Gastrocnemius medialis (tissue), 4 donors: ENCODE measurements around the gene GRPEL1. TPM values are rescaled to one million over a fixed set of nuclear protein-coding genes. Genes with fewer than 3 reads are reported as not detected.

Experiments
- ATAC-seq, 2 donors: fragments of 150-250 bp; one replicate each; pipeline ENCODE4 v1.9.1; 2016
- DNase-seq, 2 donors: peaks; one replicate each; pipeline ENCODE4 v3.0.0-alpha.2; 2019
- H3K27ac ChIP-seq, 4 donors: fragments of 200-600 bp; sonication (generic); 1 replicate in 1 of 4; 2 replicates in 3 of 4; pipeline ENCODE4 v1.5.1; 2016 to 2018; ENCODE audit warnings: mild to moderate bottlenecking in 2 of 4, moderate library complexity in 1 of 4
- H3K27me3 ChIP-seq, 3 donors: fragments of 200-600 bp; sonication (generic) in 2 of 3; 1 replicate in 1 of 3; 2 replicates in 2 of 3; pipeline versions ENCODE4 v1.5.1 to v1.6.0; 2016 to 2019; ENCODE audit warnings: mild to moderate bottlenecking in 1 of 3, moderate library complexity in 1 of 3
- H3K36me3 ChIP-seq, 2 donors: fragments of 200-600 bp; sonication (generic) in 1 of 2; one replicate each; pipeline ENCODE4 v1.5.1; 2017 to 2018
- H3K4me1 ChIP-seq, 2 donors: fragments of 200-600 bp; sonication (generic) in 1 of 2; one replicate each; pipeline ENCODE4 v1.5.1; 2016 to 2017; ENCODE audit warnings: mild to moderate bottlenecking in 2 of 2
- H3K4me3 ChIP-seq, 4 donors: fragments of 200-600 bp; sonication (generic) in 3 of 4; 1 replicate in 1 of 4; 2 replicates in 3 of 4; pipeline ENCODE4 v1.5.1; 2016 to 2019; ENCODE audit warnings: mild to moderate bottlenecking in 2 of 4
- H3K9me3 ChIP-seq, 3 donors: fragments of 200-600 bp; sonication (generic) in 2 of 3; 1 replicate in 1 of 3; 2 replicates in 2 of 3; pipeline ENCODE4 v1.5.1; 2016 to 2019
- POLR2A ChIP-seq, 2 donors: fragments of 450-650 bp; IDR thresholded peaks; one replicate each; pipeline ENCODE4 v1.6.1; 2017; ENCODE audit warnings: antibody characterized with exemption in 2 of 2, mild to moderate bottlenecking in 2 of 2, moderate library complexity in 2 of 2
- in situ Hi-C, 4 donors: fragments of 200-750 bp; cut with MboI; loops; one replicate each; pipeline versions ENCODE4 v1.15.0 to v1.8.0; 2017; ENCODE audit warnings: low sequenced_read_pairs in 4 of 4
- intact Hi-C: fragments of 100-400 bp; cut with DNase I; formaldehyde crosslinking; loops from one replicate; pipeline ENCODE4 v1.15.1; 2023; ENCODE audit warnings: low total_unique reads
- total RNA-seq, 4 donors: library from RNA; depleted of rRNA; stranded (reverse); fragments of >200 nt; gene quantifications; one replicate each; pipeline versions ENCODE4 v1.1.0 to v1.2.3, GENCODE V29; 2016
- TF ChIP-seq, protein P1 (sequence below), 5 experiments: fragments of 450-650 bp in 3 of 5; fragments of 200-600 bp in 2 of 5; sonication (generic) in 2 of 5; IDR thresholded peaks in 4 of 5; conservative IDR thresholded peaks in 1 of 5; 1 replicate in 4 of 5; 2 replicates in 1 of 5; pipeline ENCODE4 v1.5.1; 2016 to 2019; ENCODE audit warnings: antibody characterized with exemption in 5 of 5, mild to moderate bottlenecking in 3 of 5, moderate library complexity in 3 of 5

Gene GRPEL1
- total RNA-seq, 4 donors from 2014 or later, result 28.8 to 58.0 (median 35.8) TPM

DNA sequence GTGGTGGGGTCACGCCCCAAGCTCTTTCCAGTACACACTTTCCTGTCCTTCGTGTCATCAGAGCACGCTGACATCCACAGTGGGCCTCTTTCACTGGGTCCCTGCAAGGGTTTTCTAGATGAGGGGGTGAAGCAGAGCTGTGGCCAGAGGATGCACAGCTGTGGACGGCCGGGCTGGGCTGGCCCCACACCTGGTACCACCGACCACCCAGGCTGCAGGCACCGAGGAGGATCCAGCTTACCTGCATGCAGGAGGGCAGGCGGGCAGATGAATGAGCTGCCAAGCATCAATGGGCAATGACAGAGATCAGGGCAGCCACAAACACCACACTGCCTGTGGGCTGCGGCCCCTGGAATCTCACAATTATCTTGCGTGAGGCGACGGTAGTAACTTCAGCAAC is 9.5 kb upstream of the GRPEL1 start:
- ATAC-seq (no peak), DNase-seq (no peak)
- H3K27me3 ChIP-seq, result no peaks in the 10 kb centered on the region
- no peak overlapping the region for H3K4me3 ChIP-seq
- H3K4me1 ChIP-seq, result peaks cover 13 to 15% of the 10 kb centered on the region in 2 donors
- intact Hi-C loops (no loop called here), in situ Hi-C loops (loop anchor here in 3 of 4 donors (10.0 kb wide), 3 partner anchors 93 to 363 kb away; partner anchors contain the start of genes BLOC1S4 (in 2 of the 3) and TBC1D14 (in 2 of the 3))
- H3K27ac ChIP-seq, result no peak overlapping the region
- TF ChIP-seq, protein P1, sequence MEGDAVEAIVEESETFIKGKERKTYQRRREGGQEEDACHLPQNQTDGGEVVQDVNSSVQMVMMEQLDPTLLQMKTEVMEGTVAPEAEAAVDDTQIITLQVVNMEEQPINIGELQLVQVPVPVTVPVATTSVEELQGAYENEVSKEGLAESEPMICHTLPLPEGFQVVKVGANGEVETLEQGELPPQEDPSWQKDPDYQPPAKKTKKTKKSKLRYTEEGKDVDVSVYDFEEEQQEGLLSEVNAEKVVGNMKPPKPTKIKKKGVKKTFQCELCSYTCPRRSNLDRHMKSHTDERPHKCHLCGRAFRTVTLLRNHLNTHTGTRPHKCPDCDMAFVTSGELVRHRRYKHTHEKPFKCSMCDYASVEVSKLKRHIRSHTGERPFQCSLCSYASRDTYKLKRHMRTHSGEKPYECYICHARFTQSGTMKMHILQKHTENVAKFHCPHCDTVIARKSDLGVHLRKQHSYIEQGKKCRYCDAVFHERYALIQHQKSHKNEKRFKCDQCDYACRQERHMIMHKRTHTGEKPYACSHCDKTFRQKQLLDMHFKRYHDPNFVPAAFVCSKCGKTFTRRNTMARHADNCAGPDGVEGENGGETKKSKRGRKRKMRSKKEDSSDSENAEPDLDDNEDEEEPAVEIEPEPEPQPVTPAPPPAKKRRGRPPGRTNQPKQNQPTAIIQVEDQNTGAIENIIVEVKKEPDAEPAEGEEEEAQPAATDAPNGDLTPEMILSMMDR (IDR thresholded peaks at IDR 0.05 in 4 of 5, conservative IDR thresholded peaks at IDR 0.05 in 1 of 5), result no peak
- TF ChIP-seq POLR2A (IDR thresholded peaks at IDR 0.05), result no peak
- H3K9me3 ChIP-seq, result no peaks in the 10 kb centered on the region
- no peaks in the 10 kb centered on the region for H3K36me3 ChIP-seq

- intact Hi-C loops (no loop called here), in situ Hi-C loops (loop anchor here in 3 of 4 donors (10.0 kb wide), 3 partner anchors 92 to 362 kb away; partner anchors contain the start of genes BLOC1S4 (in 2 of the 3) and TBC1D14 (in 2 of the 3))
- DNase-seq, result no peak
- ATAC-seq, result no peak
- H3K4me1 ChIP-seq, result peaks cover 10 to 13% of the 10 kb centered on the region in 2 donors
- H3K27me3 ChIP-seq, result no peaks in the 10 kb centered on the region
- no peak overlapping the region for H3K4me3 ChIP-seq
- TF ChIP-seq, protein P1 (IDR thresholded peaks at IDR 0.05 in 4 of 5, conservative IDR thresholded peaks at IDR 0.05 in 1 of 5), result no peak
- no peak for TF ChIP-seq POLR2A (IDR thresholded peaks at IDR 0.05)
- H3K36me3 ChIP-seq, result no peaks in the 10 kb centered on the region
- no peaks in the 10 kb centered on the region for H3K9me3 ChIP-seq
- no peak overlapping the region for H3K27ac ChIP-seq
Observed at GRCh38 chr4:7076696-7077082, 8.8 kb upstream of the GRPEL1 start.

DNA sequence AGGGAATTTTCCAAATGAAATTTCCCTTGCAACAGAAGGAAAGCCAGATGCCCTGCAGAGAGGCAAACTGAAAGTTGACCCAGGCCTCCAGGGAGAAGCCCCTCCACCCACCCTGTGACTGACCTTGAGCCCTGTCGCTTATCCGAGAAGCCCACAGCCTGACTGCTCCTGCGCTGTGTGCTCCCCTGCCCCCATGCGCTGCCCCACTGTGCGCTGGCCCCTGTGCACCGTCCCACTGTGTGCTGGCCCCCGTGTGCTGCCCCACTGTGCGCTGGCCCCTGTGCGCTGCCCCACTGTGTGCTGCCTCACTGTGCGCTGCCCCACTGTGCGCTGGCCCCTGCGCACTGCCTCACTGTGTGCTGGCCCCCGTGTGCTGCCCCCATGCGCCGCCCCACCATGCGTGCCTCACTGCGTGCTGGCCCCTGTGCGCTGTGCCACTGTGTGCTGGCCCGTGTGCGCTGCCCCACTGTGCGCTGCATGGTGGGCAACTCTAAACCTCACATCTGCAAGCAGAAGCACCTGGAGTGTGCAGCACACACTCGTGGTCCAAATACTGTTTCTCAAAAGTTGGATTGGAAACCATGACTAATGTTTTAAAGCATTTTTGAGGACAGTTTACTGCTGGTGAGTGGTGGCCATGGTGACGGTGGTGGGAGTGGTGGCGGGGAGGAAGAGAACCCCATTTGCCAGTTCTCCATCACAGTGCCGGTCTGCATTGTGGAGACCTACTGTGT is 8.3 kb upstream of the GRPEL1 start:
- no peak overlapping the region for H3K4me3 ChIP-seq
- no peak for DNase-seq
- intact Hi-C loops, result no loop called here
- H3K27ac ChIP-seq, result no peak overlapping the region
- in situ Hi-C loops, result loop anchor here in 3 of 4 donors (10.0 kb wide), 3 partner anchors 91 to 361 kb away; partner anchors contain the start of genes BLOC1S4 (in 2 of the 3) and TBC1D14 (in 2 of the 3)
- no peak for ATAC-seq
- no peaks in the 10 kb centered on the region for H3K9me3 ChIP-seq
- no peaks in the 10 kb centered on the region for H3K27me3 ChIP-seq
- H3K36me3 ChIP-seq, result no peaks in the 10 kb centered on the region
- peaks cover 10 to 13% of the 10 kb centered on the region in 2 donors for H3K4me1 ChIP-seq
- TF ChIP-seq, protein P1 (IDR thresholded peaks at IDR 0.05 in 4 of 5, conservative IDR thresholded peaks at IDR 0.05 in 1 of 5), result no peak
- TF ChIP-seq POLR2A (IDR thresholded peaks at IDR 0.05), result no peak

DNA sequence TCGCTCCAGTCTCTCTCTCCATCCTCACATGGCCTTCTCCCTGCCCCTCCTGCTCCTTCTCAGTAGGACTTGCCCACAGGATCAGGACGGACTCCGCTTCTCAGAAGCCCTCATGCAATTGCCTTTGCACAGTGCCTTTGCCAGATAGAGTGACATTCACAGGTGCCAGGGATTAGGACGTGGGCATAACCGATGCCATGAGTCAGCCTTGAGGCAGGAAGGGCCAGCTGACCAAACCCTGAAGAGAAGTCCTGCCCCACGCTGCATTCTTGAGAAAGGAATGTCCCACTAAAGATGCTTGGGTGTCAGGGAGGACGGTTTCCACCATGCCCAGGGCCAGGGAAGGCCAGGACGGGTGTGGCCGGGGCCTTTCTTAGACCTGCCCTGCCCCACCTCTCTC is 6.6 kb upstream of the GRPEL1 start:
- TF ChIP-seq POLR2A (IDR thresholded peaks at IDR 0.05), result no peak
- TF ChIP-seq, protein P1 (IDR thresholded peaks at IDR 0.05 in 4 of 5, conservative IDR thresholded peaks at IDR 0.05 in 1 of 5), result no peak
- in situ Hi-C loops (loop anchor here (5.0 to 25.0 kb wide), 7 partner anchors 90 to 360 kb away; partner anchors contain the start of genes TBC1D14 (in 4 of the 4) and BLOC1S4 (in 2 of the 4)), intact Hi-C loops (no loop called here)
- H3K27ac ChIP-seq, result peak overlapping the region; percentile 47 to 64 (median 59)
- H3K4me3 ChIP-seq, result no peak overlapping the region
- ATAC-seq (peak; percentile 84 to 89), DNase-seq (peak; percentile 73 to 78)
- no peaks in the 10 kb centered on the region for H3K27me3 ChIP-seq
- peaks cover 15 to 19% of the 10 kb centered on the region in 2 donors for H3K4me1 ChIP-seq
- H3K9me3 ChIP-seq, result no peaks in the 10 kb centered on the region
- H3K36me3 ChIP-seq, result no peaks in the 10 kb centered on the region
